Stimulated activated CD8-positive, alpha-beta memory T cell treated with anti-CD3 and anti-CD28 coated beads, Interleukin-15, amount 100 ng/mL, for 1 hour (primary cell): ENCODE data around the gene GFOD1.

Source experiments
- DNase-seq: peaks from one replicate; pipeline ENCODE4 v3.0.0-alpha.2; 2020; ENCODE audit warnings: low read depth

GFOD1 gene

GRCh38 chr6:13375360-13375878, 112.0 kb downstream of the GFOD1 start:
- no peak for DNase-seq

GRCh38 chr6:13373919-13374318, 113.5 kb downstream of the GFOD1 start:
- DNase-seq, result no peak

GRCh38 chr6:13373488-13373886, 113.9 kb downstream of the GFOD1 start:
- DNase-seq, result no peak

GRCh38 chr6:13372688-13373487, 114.5 kb downstream of the GFOD1 start:
- no peak for DNase-seq

- DNase-seq, result no peak
Observed at GRCh38 chr6:13372076-13372475, 115.3 kb downstream of the GFOD1 start.

GRCh38 chr6:13371421-13372072, 115.9 kb downstream of the GFOD1 start:
- DNase-seq, result no peak

GRCh38 chr6:13370623-13371022, 116.8 kb downstream of the GFOD1 start:
- no peak for DNase-seq

- no peak for DNase-seq
Observed at GRCh38 chr6:13369591-13369990, 117.8 kb downstream of the GFOD1 start.

- no peak for DNase-seq
Observed at GRCh38 chr6:13368731-13369115, 118.7 kb downstream of the GFOD1 start.

GRCh38 chr6:13368079-13368730, 119.2 kb downstream of the GFOD1 start:
- DNase-seq, result no peak

- no peak for DNase-seq
Observed at GRCh38 chr6:13367396-13367795, 120.0 kb downstream of the GFOD1 start.

GRCh38 chr6:13365320-13365719, 122.1 kb downstream of the GFOD1 start:
- no peak for DNase-seq

GRCh38 chr6:13364842-13365241, 122.6 kb downstream of the GFOD1 start:
- no peak for DNase-seq

- no peak for DNase-seq
Observed at GRCh38 chr6:13362412-13362811, 125.0 kb downstream of the GFOD1 start.

GRCh38 chr6:13360671-13361540, 126.5 kb downstream of the GFOD1 start:
- no peak for DNase-seq

GRCh38 chr6:13359287-13359686, 128.1 kb downstream of the GFOD1 start:
- DNase-seq, result no peak

- no peak for DNase-seq
Observed at GRCh38 chr6:13358511-13358910, 128.9 kb downstream of the GFOD1 start.

GRCh38 chr6:13357551-13358075, 129.8 kb downstream of the GFOD1 start:
- DNase-seq, result no peak

GRCh38 chr6:13355999-13356785, 131.2 kb downstream of the GFOD1 start:
- DNase-seq, result no peak

- DNase-seq, result no peak
Observed at GRCh38 chr6:13355043-13355945, 132.1 kb downstream of the GFOD1 start.
